ENCODE data around the gene C15orf62.

Gene C15orf62

GRCh38 chr15:40769274-40770146, at the start of gene C15orf62 (continued):
- TF ChIP-seq ZNF24 (tag by site-specific recombination; IDR thresholded peaks at IDR 0.05) = 0 out of 2 replicates have a peak, but pooled peaks have one; percentile 38
- TF ChIP-seq PRDM10 (tag by site-specific recombination; IDR thresholded peaks at IDR 0.05) = peak; percentile 54
- TF ChIP-seq ZIC2 (tag by site-specific recombination; IDR thresholded peaks at IDR 0.05) = peak; percentile 93
- no peak for TF ChIP-seq HOXD13 (CRISPR knock-in tag; IDR thresholded peaks at IDR 0.05; ENCODE audit: borderline replicate concordance)
- TF ChIP-seq ZNF366 (tag by site-specific recombination; conservative IDR thresholded peaks at IDR 0.05) = 0 out of 2 replicates have a peak, but pooled peaks have one; percentile 19
- TF ChIP-seq GLIS1 (tag by site-specific recombination; IDR thresholded peaks at IDR 0.05) = peak; percentile 98
- TF ChIP-seq TRIM28 (IDR thresholded peaks at IDR 0.05; ENCODE audit: borderline replicate concordance, low read length) = no peak
- no peak for TF ChIP-seq YY1 (tag by site-specific recombination; IDR thresholded peaks at IDR 0.05)
- TF ChIP-seq ELK4 (IDR thresholded peaks at IDR 0.05; ENCODE audit: borderline replicate concordance, low read depth, low read length) = no peak
- peak; percentile 97 for TF ChIP-seq SP7 (tag by site-specific recombination; IDR thresholded peaks at IDR 0.05)
- peak; percentile 24; the same call in 1 of the 2 replicates for TF ChIP-seq ZNF341 (tag by site-specific recombination; IDR thresholded peaks at IDR 0.05; ENCODE audit: low read depth)
- peak; percentile 93 for TF ChIP-seq ZFHX2 (tag by site-specific recombination; conservative IDR thresholded peaks at IDR 0.05)
- TF ChIP-seq ZNF514 (tag by site-specific recombination; IDR thresholded peaks at IDR 0.05) = no peak
- no peak for TF ChIP-seq ZNF132 (tag by site-specific recombination; IDR thresholded peaks at IDR 0.05; ENCODE audit: borderline replicate concordance)
- TF ChIP-seq INSM2 (tag by site-specific recombination; IDR thresholded peaks at IDR 0.05) = 0 out of 2 replicates have a peak, but pooled peaks have one; percentile 15
- TF ChIP-seq ZNF558 (tag by site-specific recombination; IDR thresholded peaks at IDR 0.05) = no peak
- TF ChIP-seq KLF17 (tag by site-specific recombination; IDR thresholded peaks at IDR 0.05) = peak; percentile 97
- peak; percentile 89 for TF ChIP-seq SCRT1 (tag by site-specific recombination; IDR thresholded peaks at IDR 0.05; ENCODE audit: borderline replicate concordance)
- peak; percentile 80 for TF ChIP-seq ZBTB8A (tag by site-specific recombination; IDR thresholded peaks at IDR 0.05)
- peak; percentile 39; the same call in 1 of the 2 replicates for TF ChIP-seq ZEB2 (tag by site-specific recombination; IDR thresholded peaks at IDR 0.05)
- TF ChIP-seq ZBTB26 (tag by site-specific recombination; optimal IDR thresholded peaks at IDR 0.05) = peak; percentile 13
- no peak for TF ChIP-seq ZNF658 (tag by site-specific recombination; IDR thresholded peaks at IDR 0.05)
- TF ChIP-seq SP2 (tag by site-specific recombination; IDR thresholded peaks at IDR 0.05) = peak; percentile 60
- TF ChIP-seq ZBTB48 (tag by site-specific recombination; IDR thresholded peaks at IDR 0.05) = no peak
- 0 out of 2 replicates have a peak, but pooled peaks have one; percentile 44 for TF ChIP-seq ZNF843 (tag by site-specific recombination; IDR thresholded peaks at IDR 0.05)
- TF ChIP-seq ZNF324 (tag by site-specific recombination; IDR thresholded peaks at IDR 0.05) = no peak
- peak; percentile 88 for TF ChIP-seq ZNF398 (tag by site-specific recombination; IDR thresholded peaks at IDR 0.05)
- TF ChIP-seq ZNF121 (tag by site-specific recombination; IDR thresholded peaks at IDR 0.05) = no peak
- no peak for TF ChIP-seq ZNF2 (tag by site-specific recombination; IDR thresholded peaks at IDR 0.05)
- peak; percentile 66 for TF ChIP-seq WT1 (tag by site-specific recombination; IDR thresholded peaks at IDR 0.05)

Data from HEK293 (cell line).